ENCODE data around the gene NRROS. TPM values are rescaled to one million over a fixed set of nuclear protein-coding genes. Genes with fewer than 3 reads are reported as not detected.

The NRROS gene
- polyA plus RNA-seq, 2 of the 4 experiments (the other 2 are of a cell fraction): not detected

- Histone ChIP-seq H3K4me3 (no peak overlapping the region), H3K4me2 (no peak overlapping the region), H3K9me3 (no peaks in the 10 kb centered on the region), H3K4me1 (no peaks in the 10 kb centered on the region), H3K27ac (no peak overlapping the region)
- WGBS (ENCODE audit: missing lambda C conversion rate): 61% methylated on average over 7 of the region's 7 CpGs
- ChIA-PET POLR2A (no interaction called here), CTCF (interaction anchor here (0.6 to 2.7 kb wide), 3 partner anchors 23 to 81 kb away, joined by 3 to 10 read pairs (median 3); no protein-coding TSS in a partner anchor)
- FAIRE-seq: no peak
- TF ChIP-seq RCOR1 (IDR thresholded peaks at IDR 0.05; ENCODE audit: low read depth, low read length) (no peak), MAX (IDR thresholded peaks at IDR 0.05) (no peak), CHD2 (IDR thresholded peaks at IDR 0.05; ENCODE audit: low read length, partially characterized antibody) (no peak)
- no peak for ATAC-seq
- DNase-seq (ENCODE audit: low read depth in 1 of 2, low spot score in 1 of 2): no peak
These were observed 35.8 kb upstream of the NRROS start for GRCh38 chr3:196603683-196604082.

- no peak for ATAC-seq
- ChIA-PET POLR2A (no interaction called here), CTCF (interaction anchor here (0.5 to 2.7 kb wide), 2 partner anchors 71 to 80 kb away, joined by 4 to 10 read pairs; no protein-coding TSS in a partner anchor)
- peaks cover 2% of the 10 kb centered on the region; the same call in 1 of the 3 replicates for H3K4me1 ChIP-seq
- TF ChIP-seq BCL3 (IDR thresholded peaks at IDR 0.05): no peak
- no peak for TF ChIP-seq HOXB13 (CRISPR knock-in tag; IDR thresholded peaks at IDR 0.05; ENCODE audit: low read depth)
- TF ChIP-seq HEYL (CRISPR knock-in tag; IDR thresholded peaks at IDR 0.05): no peak
- no peak for TF ChIP-seq RARB (CRISPR knock-in tag; IDR thresholded peaks at IDR 0.05)
- no peak for TF ChIP-seq MAX (IDR thresholded peaks at IDR 0.05)
- no peak for TF ChIP-seq NPAS2 (CRISPR knock-in tag; IDR thresholded peaks at IDR 0.05; ENCODE audit: borderline replicate concordance)
- TF ChIP-seq RAD21 (conservative IDR thresholded peaks at IDR 0.05 in 1 of 2, IDR thresholded peaks at IDR 0.05 in 1 of 2): no peak
- no peak for TF ChIP-seq POLR2AphosphoS2 (conservative IDR thresholded peaks at IDR 0.05; ENCODE audit: low read length)
- no peak for TF ChIP-seq MYC (IDR thresholded peaks at IDR 0.05; ENCODE audit: borderline replicate concordance, low read length)
- no peak for TF ChIP-seq CHD4 (IDR thresholded peaks at IDR 0.05; ENCODE audit: borderline replicate concordance)
- no peak for TF ChIP-seq ZC3H11A (IDR thresholded peaks at IDR 0.05)
- TF ChIP-seq FOXS1 (CRISPR knock-in tag; IDR thresholded peaks at IDR 0.05): no peak
- no peak for TF ChIP-seq CHD2 (IDR thresholded peaks at IDR 0.05; ENCODE audit: low read length, partially characterized antibody)
- no peak for TF ChIP-seq EP300 (IDR thresholded peaks at IDR 0.05)
- no peak for TF ChIP-seq TP53 (CRISPR knock-in tag; IDR thresholded peaks at IDR 0.05)
- no peak for TF ChIP-seq RNF2 (IDR thresholded peaks at IDR 0.05; ENCODE audit: borderline replicate concordance, low read depth)
- FAIRE-seq: no peak
- H3K9me3 ChIP-seq: no peaks in the 10 kb centered on the region
- H3K27ac ChIP-seq: no peak overlapping the region
- no peak for DNase-seq (ENCODE audit: low read depth in 1 of 2, low spot score in 1 of 2)
- 72% methylated on average over 7 of the region's 13 CpGs for WGBS (ENCODE audit: missing lambda C conversion rate)
- H3K4me3 ChIP-seq: no peak overlapping the region
- no peak overlapping the region for H3K4me2 ChIP-seq
These were observed 34.9 kb upstream of the NRROS start for GRCh38 chr3:196604548-196604947.

GRCh38 chr3:196608693-196609092 is 30.8 kb upstream of the NRROS start:
- Histone ChIP-seq H3K27ac (no peak overlapping the region), H3K4me1 (peaks cover 4% of the 10 kb centered on the region; the same call in 1 of the 3 replicates), H3K9me3 (no peaks in the 10 kb centered on the region), H3K4me2 (no peak overlapping the region), H3K4me3 (no peak overlapping the region)
- ATAC-seq: no peak
- no peak for FAIRE-seq
- no peak for DNase-seq (ENCODE audit: low read depth in 1 of 2, low spot score in 1 of 2)
- POLR2A ChIA-PET: interaction anchor here (1.1 kb wide), 1 partner anchor 80 kb away, joined by 3 read pairs; no protein-coding TSS in a partner anchor
- CTCF ChIA-PET: interaction anchor here (0.6 to 5.5 kb wide), 17 partner anchors 9 to 362 kb away, joined by 3 to 59 read pairs (median 6); no protein-coding TSS in a partner anchor
- WGBS (ENCODE audit: missing lambda C conversion rate): 81% methylated on average over 2 of the region's 2 CpGs
- TF ChIP-seq ESRRA (IDR thresholded peaks at IDR 0.05; ENCODE audit: borderline replicate concordance, low read length) (no peak), MAFK (IDR thresholded peaks at IDR 0.05; ENCODE audit: partially characterized antibody) (no peak), SMC3 (IDR thresholded peaks at IDR 0.05) (no peak), NFE2L2 (conservative IDR thresholded peaks at IDR 0.05; ENCODE audit: low read length) (no peak), FOSL2 (IDR thresholded peaks at IDR 0.05) (no peak), FOSL2 (CRISPR knock-in tag; IDR thresholded peaks at IDR 0.05) (no peak), HMGXB4 (CRISPR knock-in tag; IDR thresholded peaks at IDR 0.05; ENCODE audit: borderline replicate concordance) (no peak), FOSB (CRISPR knock-in tag; IDR thresholded peaks at IDR 0.05) (no peak), RFX5 (IDR thresholded peaks at IDR 0.05) (no peak), MAX (IDR thresholded peaks at IDR 0.05) (no peak), RARB (CRISPR knock-in tag; IDR thresholded peaks at IDR 0.05) (no peak), BCL3 (IDR thresholded peaks at IDR 0.05) (no peak), ZFP36 (IDR thresholded peaks at IDR 0.05; ENCODE audit: borderline replicate concordance, partially characterized antibody) (no peak), EHF (CRISPR knock-in tag; IDR thresholded peaks at IDR 0.05) (no peak), CHD4 (IDR thresholded peaks at IDR 0.05; ENCODE audit: borderline replicate concordance) (no peak)

Measured in A549 (cell line).